Hepatocyte (in vitro differentiated cells): ENCODE data around the gene PTPRU. TPM values are rescaled to one million over a fixed set of nuclear protein-coding genes. Genes with fewer than 3 reads are reported as not detected.

Experiments used
- DNase-seq: peaks from one replicate; pipeline ENCODE4 v3.0.0-alpha.2; 2016; ENCODE audit warnings: low spot score
- H2AFZ ChIP-seq: fragments of 200-600 bp; sonication (generic); 2 replicates; pipeline ENCODE4 v1.6.0; 2016; ENCODE audit warnings: antibody characterized with exemption, mild to moderate bottlenecking
- H3K27ac ChIP-seq: fragments of 200-600 bp; sonication (generic); 2 replicates; pipeline ENCODE4 v1.5.1; 2016; ENCODE audit warnings: mild to moderate bottlenecking
- H3K27me3 ChIP-seq: fragments of 200-600 bp; sonication (generic); 2 replicates; pipeline ENCODE4 v1.6.1; 2016
- H3K36me3 ChIP-seq: fragments of 200-600 bp; sonication (generic); replicated peaks from 2 replicates; pipeline ENCODE4 v1.5.1; 2016; ENCODE audit warnings: low read depth; ENCODE audit not compliant: insufficient read depth
- H3K4me1 ChIP-seq: fragments of 200-600 bp; sonication (generic); 2 replicates; pipeline ENCODE4 v1.5.1; 2016; ENCODE audit warnings: mild to moderate bottlenecking, moderate library complexity; ENCODE audit not compliant: insufficient read depth
- H3K4me2 ChIP-seq: fragments of 200-600 bp; sonication (generic); 2 replicates; pipeline ENCODE4 v1.6.0; 2016
- H3K4me3 ChIP-seq: fragments of 200-600 bp; sonication (generic); 2 replicates; pipeline ENCODE4 v1.5.1; 2016; ENCODE audit warnings: mild to moderate bottlenecking
- H3K79me2 ChIP-seq: fragments of 200-600 bp; sonication (generic); 2 replicates; pipeline ENCODE4 v1.6.0; 2017; ENCODE audit warnings: mild to moderate bottlenecking
- H3K9me2 ChIP-seq: fragments of 200-600 bp; sonication (generic); replicated peaks from 2 replicates; pipeline ENCODE4 v1.6.0; 2017; ENCODE audit warnings: mild to moderate bottlenecking; ENCODE audit not compliant: insufficient read depth
- H3K9me3 ChIP-seq: fragments of 200-600 bp; sonication (generic); 2 replicates; pipeline ENCODE4 v1.5.1; 2016; ENCODE audit warnings: low read depth, mild to moderate bottlenecking
- H4K20me1 ChIP-seq: fragments of 200-600 bp; sonication (generic); 2 replicates; pipeline ENCODE4 v1.6.0; 2016; ENCODE audit warnings: mild to moderate bottlenecking; ENCODE audit not compliant: insufficient read depth, poor library complexity, severe bottlenecking
- EZH2 ChIP-seq: fragments of 200-600 bp; sonication (generic); IDR thresholded peaks from 2 replicates; pipeline ENCODE4 v1.6.1; 2016; ENCODE audit warnings: antibody characterized with exemption, mild to moderate bottlenecking, borderline replicate concordance
- EZH2phosphoT487 ChIP-seq: fragments of 200-600 bp; sonication (generic); IDR thresholded peaks from one replicate; pipeline ENCODE4 v1.6.1; 2018; ENCODE audit warnings: antibody characterized with exemption, mild to moderate bottlenecking, low read depth, moderate library complexity; ENCODE audit not compliant: unreplicated experiment, severe bottlenecking
- WGBS: methylation state at CpG from one replicate; pipeline ENCODE4 v1.1.6; 2016; ENCODE audit warnings: low lambda C conversion rate; ENCODE audit errors: missing lambda C conversion rate; 5-methylcytosine and 5-hydroxymethylcytosine counted together
- polyA plus RNA-seq: library from polyadenylated mRNA; unstranded; fragments of >200 nt; fragmentation: Nextera tagmentation; extraction: Ambion mirVana; gene quantifications from 2 replicates; pipeline ENCODE4 v1.2.1, GENCODE V29; 2016
- total RNA-seq: library from RNA; depleted of rRNA; stranded (reverse); fragments of >200 nt; gene quantifications from 2 replicates; pipeline ENCODE4 v1.2.3, GENCODE V29; 2014
- TF ChIP-seq, protein P1 (sequence below): fragments of 200-600 bp; sonication (generic); IDR thresholded peaks from 2 replicates; pipeline ENCODE4 v1.5.1; 2016; ENCODE audit warnings: antibody characterized with exemption, mild to moderate bottlenecking; ENCODE audit not compliant: poor library complexity

PTPRU gene
- total and polyA plus RNA-seq, 2 experiments from 2014 or later = 34.3 to 38.7 TPM

DNA sequence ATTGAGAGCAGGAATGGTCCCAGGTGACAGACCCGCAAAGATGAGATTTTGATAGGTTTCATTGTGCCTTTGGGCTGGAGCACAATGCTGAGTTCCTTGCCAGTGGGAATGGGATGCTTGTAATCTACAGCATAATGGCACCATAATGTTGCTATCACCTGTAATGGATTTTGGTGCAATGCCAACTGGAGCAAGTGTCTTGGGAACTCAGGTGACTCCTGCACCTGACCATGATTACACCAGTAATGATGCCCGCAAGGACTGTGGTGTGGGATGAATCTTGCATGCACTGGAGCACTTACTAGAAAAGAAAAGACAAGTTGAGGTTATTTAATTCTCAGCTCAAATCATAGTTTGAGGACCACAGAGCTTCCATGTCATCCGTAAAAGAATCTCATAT lies 96.7 kb downstream of the PTPRU start:
- Histone ChIP-seq H3K27me3 (peaks cover 15% of the 10 kb centered on the region), H3K4me1 (no peaks in the 10 kb centered on the region), H3K9me2 (no peaks in the 10 kb centered on the region), H2AFZ (no peak overlapping the region), H3K27ac (no peak overlapping the region), H3K9me3 (no peaks in the 10 kb centered on the region), H3K4me2 (no peak overlapping the region), H3K79me2 (no peaks in the 10 kb centered on the region), H3K36me3 (no peaks in the 10 kb centered on the region), H4K20me1 (no peaks in the 10 kb centered on the region), H3K4me3 (no peak overlapping the region)
- 93% methylated on average over 3 of the region's 3 CpGs for WGBS
- no peak for DNase-seq
- TF ChIP-seq, protein P1, sequence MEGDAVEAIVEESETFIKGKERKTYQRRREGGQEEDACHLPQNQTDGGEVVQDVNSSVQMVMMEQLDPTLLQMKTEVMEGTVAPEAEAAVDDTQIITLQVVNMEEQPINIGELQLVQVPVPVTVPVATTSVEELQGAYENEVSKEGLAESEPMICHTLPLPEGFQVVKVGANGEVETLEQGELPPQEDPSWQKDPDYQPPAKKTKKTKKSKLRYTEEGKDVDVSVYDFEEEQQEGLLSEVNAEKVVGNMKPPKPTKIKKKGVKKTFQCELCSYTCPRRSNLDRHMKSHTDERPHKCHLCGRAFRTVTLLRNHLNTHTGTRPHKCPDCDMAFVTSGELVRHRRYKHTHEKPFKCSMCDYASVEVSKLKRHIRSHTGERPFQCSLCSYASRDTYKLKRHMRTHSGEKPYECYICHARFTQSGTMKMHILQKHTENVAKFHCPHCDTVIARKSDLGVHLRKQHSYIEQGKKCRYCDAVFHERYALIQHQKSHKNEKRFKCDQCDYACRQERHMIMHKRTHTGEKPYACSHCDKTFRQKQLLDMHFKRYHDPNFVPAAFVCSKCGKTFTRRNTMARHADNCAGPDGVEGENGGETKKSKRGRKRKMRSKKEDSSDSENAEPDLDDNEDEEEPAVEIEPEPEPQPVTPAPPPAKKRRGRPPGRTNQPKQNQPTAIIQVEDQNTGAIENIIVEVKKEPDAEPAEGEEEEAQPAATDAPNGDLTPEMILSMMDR = no peak
- TF ChIP-seq EZH2 (no peak), EZH2phosphoT487 (no peak)

DNA sequence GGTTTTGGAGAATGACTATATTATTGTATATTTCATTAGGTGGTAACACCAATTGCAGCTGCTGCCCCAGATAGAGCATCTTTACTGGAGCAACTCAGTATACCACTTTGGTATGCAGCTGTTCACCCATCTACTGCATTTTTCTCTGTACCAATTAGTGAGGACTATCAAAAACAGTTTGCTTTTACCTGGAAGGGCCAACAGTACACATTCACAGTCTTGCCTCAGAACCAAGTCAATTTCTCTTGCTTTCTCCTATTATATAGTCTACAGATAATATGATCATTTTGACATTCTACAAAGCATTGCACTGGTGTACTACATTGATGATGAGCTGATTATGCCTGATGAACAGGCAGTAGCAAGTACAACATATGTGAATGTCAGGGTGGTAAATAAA lies 99.3 kb downstream of the PTPRU start:
- Histone ChIP-seq H4K20me1 (no peaks in the 10 kb centered on the region), H3K27ac (no peak overlapping the region), H3K4me3 (no peak overlapping the region), H2AFZ (no peak overlapping the region), H3K4me2 (no peak overlapping the region), H3K36me3 (no peaks in the 10 kb centered on the region), H3K4me1 (no peaks in the 10 kb centered on the region), H3K27me3 (peaks cover 22% of the 10 kb centered on the region), H3K79me2 (no peaks in the 10 kb centered on the region), H3K9me3 (no peaks in the 10 kb centered on the region), H3K9me2 (no peaks in the 10 kb centered on the region)
- TF ChIP-seq, protein P1 = no peak
- TF ChIP-seq EZH2 (no peak), EZH2phosphoT487 (no peak)
- DNase-seq = no peak

DNA sequence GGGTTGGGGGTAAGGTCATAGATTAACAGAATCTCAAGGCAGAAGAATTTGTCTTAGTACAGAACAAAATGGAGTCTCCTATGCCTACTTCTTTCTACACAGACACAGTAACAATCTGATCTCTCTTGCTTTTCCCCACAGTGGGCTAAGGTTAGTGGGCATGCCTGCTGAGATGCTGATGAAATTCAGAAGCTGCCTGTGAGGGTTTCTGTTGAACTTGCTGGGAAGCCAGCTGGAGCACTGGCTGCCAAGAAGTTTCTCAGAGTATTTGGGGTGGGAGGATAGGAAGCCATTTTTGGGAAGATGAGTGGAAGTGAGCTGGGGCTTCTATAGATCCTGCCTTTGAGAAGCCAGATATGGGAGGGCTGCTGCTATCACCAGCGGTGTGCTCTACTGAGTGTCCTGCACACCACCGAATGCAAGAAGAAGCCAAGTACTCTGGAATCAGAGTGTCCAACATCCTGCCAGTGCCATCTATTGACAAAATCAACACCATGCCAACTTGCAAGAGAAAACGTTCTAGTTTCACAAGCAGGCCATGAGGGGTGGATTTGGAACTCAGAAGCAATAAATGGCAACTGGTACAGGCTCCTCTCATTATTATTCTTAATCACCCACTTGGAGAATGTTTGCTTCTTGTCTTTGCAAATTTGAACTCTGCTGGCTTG lies 102.7 kb downstream of the PTPRU start:
- H3K79me2 ChIP-seq = no peaks in the 10 kb centered on the region
- no peaks in the 10 kb centered on the region for H3K36me3 ChIP-seq
- TF ChIP-seq EZH2 = no peak
- TF ChIP-seq, protein P1 = no peak
- no peak for TF ChIP-seq EZH2phosphoT487
- H3K4me2 ChIP-seq = no peak overlapping the region
- H3K9me3 ChIP-seq = no peaks in the 10 kb centered on the region
- H3K27me3 ChIP-seq = peaks cover 18% of the 10 kb centered on the region
- H2AFZ ChIP-seq = no peak overlapping the region
- no peak overlapping the region for H3K4me3 ChIP-seq
- H4K20me1 ChIP-seq = no peaks in the 10 kb centered on the region
- no peak for DNase-seq
- H3K9me2 ChIP-seq = no peaks in the 10 kb centered on the region
- no peak overlapping the region for H3K27ac ChIP-seq
- no peaks in the 10 kb centered on the region for H3K4me1 ChIP-seq
- WGBS = 91% methylated on average over 3 of the region's 3 CpGs

DNA sequence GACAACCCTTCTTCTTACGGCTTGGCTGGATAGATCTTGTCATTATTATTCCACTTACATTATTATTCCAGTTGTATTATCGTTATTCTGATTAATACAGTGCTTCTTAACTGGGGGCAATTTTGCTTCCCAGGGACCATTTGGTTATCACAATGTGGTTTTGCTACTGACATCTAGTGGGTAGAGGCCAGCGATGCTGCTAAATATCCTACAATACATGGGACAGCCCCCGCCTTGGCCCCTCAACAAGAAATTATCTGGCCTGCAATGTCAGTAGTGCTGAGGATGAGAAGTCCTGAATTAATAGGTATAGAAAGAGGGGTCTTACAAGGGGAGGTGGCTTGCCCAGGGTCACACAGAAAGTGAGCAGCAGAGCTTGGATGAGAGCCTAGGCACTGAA lies 105.6 kb downstream of the PTPRU start:
- 70% methylated on average over 4 of the region's 4 CpGs for WGBS
- no peak for TF ChIP-seq EZH2phosphoT487
- TF ChIP-seq, protein P1 = peak; percentile 17
- H2AFZ ChIP-seq = no peak overlapping the region
- DNase-seq = no peak
- no peak overlapping the region for H3K4me3 ChIP-seq
- H3K27ac ChIP-seq = no peak overlapping the region
- H3K79me2 ChIP-seq = no peaks in the 10 kb centered on the region
- no peaks in the 10 kb centered on the region for H3K9me3 ChIP-seq
- peaks cover 19% of the 10 kb centered on the region for H3K27me3 ChIP-seq
- H3K36me3 ChIP-seq = no peaks in the 10 kb centered on the region
- H3K4me1 ChIP-seq = no peaks in the 10 kb centered on the region
- no peak overlapping the region for H3K4me2 ChIP-seq
- H3K9me2 ChIP-seq = no peaks in the 10 kb centered on the region
- H4K20me1 ChIP-seq = no peaks in the 10 kb centered on the region
